ENCODE results near the gene TET2.
A peak's percentile ranks its signal among the peaks of the same experiment; 100 is the strongest.

TET2 gene

DNA sequence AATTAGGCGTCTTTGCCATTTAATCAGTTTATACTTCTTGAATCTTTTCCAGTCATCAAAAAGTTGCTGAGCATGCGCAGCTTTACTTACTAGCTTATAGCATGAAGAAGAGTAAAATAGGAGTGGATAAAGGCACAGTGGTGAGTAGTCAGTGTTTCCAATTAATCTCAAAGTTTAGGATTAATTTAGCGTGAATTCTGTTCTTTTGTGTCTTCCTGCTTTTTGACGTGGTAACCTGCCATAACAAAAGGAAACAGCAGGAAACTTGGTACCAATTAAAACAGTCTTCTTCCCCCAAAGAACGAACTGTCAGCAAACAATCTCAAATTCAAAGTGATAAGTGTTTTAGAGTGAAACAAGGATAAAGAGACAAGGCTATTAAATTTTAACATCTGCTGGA lies 61.9 kb downstream of the TET2 start:
- TF ChIP-seq, protein P1, sequence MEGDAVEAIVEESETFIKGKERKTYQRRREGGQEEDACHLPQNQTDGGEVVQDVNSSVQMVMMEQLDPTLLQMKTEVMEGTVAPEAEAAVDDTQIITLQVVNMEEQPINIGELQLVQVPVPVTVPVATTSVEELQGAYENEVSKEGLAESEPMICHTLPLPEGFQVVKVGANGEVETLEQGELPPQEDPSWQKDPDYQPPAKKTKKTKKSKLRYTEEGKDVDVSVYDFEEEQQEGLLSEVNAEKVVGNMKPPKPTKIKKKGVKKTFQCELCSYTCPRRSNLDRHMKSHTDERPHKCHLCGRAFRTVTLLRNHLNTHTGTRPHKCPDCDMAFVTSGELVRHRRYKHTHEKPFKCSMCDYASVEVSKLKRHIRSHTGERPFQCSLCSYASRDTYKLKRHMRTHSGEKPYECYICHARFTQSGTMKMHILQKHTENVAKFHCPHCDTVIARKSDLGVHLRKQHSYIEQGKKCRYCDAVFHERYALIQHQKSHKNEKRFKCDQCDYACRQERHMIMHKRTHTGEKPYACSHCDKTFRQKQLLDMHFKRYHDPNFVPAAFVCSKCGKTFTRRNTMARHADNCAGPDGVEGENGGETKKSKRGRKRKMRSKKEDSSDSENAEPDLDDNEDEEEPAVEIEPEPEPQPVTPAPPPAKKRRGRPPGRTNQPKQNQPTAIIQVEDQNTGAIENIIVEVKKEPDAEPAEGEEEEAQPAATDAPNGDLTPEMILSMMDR (conservative IDR thresholded peaks at IDR 0.05; ENCODE audit: control insufficient read depth, insufficient read depth, low read depth, low read length) = no peak
- DNase-seq (ENCODE audit: low read depth) = no peak
- no peak overlapping the region for H3K4me3 ChIP-seq (ENCODE audit: control insufficient read depth, low read depth, low read length)

DNA sequence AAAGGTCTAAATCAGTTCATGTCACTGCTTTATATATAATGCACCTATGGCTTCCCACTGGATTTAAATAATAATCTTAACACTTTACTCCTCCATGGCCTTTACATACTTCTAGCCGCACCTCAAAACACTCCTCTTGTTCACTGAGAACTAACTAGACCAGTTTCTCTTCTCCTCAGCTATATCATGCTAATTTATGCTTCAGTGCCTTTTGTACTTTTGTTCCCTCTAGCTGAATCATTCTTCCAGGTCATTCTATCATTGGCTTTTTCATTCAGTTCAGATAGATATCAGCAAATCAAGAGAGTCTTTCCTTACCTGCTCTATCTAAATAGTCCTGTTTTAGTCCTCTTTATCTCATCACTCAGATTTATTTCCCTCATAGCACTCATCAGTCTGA lies 64.2 kb downstream of the TET2 start:
- H3K4me3 ChIP-seq (ENCODE audit: control insufficient read depth, low read depth, low read length) = no peak overlapping the region
- TF ChIP-seq, protein P1 (conservative IDR thresholded peaks at IDR 0.05; ENCODE audit: control insufficient read depth, insufficient read depth, low read depth, low read length) = no peak
- no peak for DNase-seq (ENCODE audit: low read depth)

DNA sequence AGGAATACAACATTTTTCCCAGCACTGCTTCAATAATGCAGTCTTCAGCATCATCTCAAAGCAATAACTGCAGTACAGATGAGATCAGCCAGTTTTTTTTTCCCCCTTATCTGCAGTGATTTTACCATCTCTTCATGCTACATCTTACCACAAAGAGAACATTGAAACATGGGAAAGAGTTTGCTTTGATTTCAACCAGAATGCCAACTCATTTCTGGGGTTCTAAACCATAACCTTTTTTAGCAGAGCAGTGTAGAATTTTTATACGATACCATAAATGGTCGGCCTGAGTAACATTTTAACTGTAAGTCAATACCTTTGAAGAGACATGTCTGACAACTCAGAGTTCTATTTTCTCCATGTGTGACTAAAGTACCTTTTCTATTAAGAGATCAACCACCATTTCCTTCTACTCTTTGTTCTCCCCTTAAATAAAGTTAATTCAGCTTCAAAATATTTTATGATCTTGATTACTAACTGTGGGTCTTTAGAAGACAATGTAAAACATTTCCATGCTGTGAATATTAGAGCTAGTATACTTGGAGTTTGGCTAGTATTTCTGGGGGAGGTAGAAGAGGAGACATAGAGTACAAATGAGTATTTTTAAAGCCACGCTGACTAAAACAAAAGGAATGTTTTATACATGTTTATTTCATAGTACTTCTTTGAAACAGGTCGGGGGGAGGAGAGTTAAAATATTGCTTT lies 69.1 kb downstream of the TET2 start:
- DNase-seq (ENCODE audit: low read depth) = peak; percentile 30
- no peak overlapping the region for H3K4me3 ChIP-seq (ENCODE audit: control insufficient read depth, low read depth, low read length)
- TF ChIP-seq, protein P1 (conservative IDR thresholded peaks at IDR 0.05; ENCODE audit: control insufficient read depth, insufficient read depth, low read depth, low read length) = no peak

DNA sequence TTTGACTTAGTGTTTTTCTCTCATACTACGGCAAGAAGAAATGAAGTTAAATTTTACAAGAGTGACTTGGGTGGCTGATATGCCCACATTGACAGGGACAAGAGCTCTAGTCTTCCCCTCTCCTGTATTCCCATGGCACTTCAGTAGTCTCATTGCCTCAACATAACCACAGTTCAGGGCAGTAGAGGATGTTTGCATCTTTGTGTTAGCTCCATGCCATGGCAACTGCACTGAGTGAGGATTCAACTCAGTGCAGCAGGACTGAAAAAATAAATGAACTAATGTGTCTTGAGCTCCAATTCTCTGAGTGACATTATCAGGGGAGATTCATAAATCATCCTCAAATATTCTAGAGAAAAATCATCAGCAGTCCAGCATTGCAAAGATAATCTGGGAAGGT lies 78.8 kb downstream of the TET2 start:
- no peak overlapping the region for H3K4me3 ChIP-seq (ENCODE audit: control insufficient read depth, low read depth, low read length)
- TF ChIP-seq, protein P1 (conservative IDR thresholded peaks at IDR 0.05; ENCODE audit: control insufficient read depth, insufficient read depth, low read depth, low read length) = no peak
- DNase-seq (ENCODE audit: low read depth) = peak; percentile 2

DNA sequence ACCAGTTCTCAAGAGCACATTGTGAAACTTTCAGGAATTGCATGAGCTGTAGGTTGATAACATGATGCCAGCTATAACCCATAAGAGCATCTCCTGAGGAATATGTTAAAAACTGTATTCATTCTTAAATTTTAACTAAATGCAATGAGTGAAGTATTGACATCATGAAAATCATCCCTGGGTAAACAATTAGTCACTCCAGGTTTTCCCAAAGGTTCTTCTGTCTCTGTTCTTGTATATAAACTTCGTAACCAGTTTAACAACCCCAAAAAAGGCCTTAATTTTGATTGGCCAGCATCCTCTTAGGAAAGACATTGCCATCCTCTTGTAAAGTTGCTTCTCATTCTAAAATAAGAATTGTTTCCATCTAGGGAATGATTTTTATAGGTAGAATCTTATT lies 80.4 kb downstream of the TET2 start:
- TF ChIP-seq, protein P1 (conservative IDR thresholded peaks at IDR 0.05; ENCODE audit: control insufficient read depth, insufficient read depth, low read depth, low read length) = no peak
- no peak overlapping the region for H3K4me3 ChIP-seq (ENCODE audit: control insufficient read depth, low read depth, low read length)
- DNase-seq (ENCODE audit: low read depth) = peak; percentile 1

DNA sequence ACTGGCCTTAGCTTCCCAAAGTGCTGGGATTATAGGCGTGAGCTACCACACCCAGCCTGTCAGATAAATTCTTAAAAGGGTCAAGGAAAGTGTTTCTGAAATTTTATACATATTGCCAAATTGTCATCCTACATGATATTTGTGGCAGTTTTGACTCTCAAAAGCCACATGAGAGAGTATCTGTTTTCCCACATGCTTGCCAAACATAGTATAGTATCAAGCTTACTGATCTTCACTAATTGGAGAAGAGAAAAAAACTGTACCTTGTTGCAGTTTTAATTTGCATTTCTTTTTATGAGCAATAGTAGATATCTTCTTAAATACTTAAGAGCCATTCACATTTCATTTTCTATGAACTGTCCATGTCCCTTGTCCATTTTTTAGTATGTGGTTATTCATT lies 83.6 kb downstream of the TET2 start:
- H3K4me3 ChIP-seq (ENCODE audit: control insufficient read depth, low read depth, low read length) = no peak overlapping the region
- TF ChIP-seq, protein P1 (conservative IDR thresholded peaks at IDR 0.05; ENCODE audit: control insufficient read depth, insufficient read depth, low read depth, low read length) = no peak
- DNase-seq (ENCODE audit: low read depth) = no peak

DNA sequence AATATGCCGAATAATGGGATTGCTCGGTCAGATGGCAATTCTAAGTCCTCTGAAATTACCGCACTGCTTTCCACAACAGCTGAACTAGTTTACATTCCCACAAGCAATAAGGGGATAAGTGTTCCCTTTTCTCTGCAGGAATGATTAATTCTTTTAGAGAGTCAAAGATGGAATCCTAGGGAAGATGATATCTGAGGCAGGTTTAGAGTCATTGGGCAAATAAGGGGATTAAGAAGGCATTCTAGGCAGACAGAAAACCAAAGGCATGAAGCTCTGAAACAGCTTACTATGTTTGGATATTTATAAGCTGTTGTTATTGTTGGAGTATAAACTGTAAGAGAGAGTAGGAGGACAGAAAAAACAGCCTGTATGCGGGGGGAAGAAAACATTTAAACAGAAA lies 85.7 kb downstream of the TET2 start:
- TF ChIP-seq, protein P1 (conservative IDR thresholded peaks at IDR 0.05; ENCODE audit: control insufficient read depth, insufficient read depth, low read depth, low read length) = no peak
- no peak overlapping the region for H3K4me3 ChIP-seq (ENCODE audit: control insufficient read depth, low read depth, low read length)
- no peak for DNase-seq (ENCODE audit: low read depth)

Measured in fibroblast of mammary gland (primary cell).